DOHH2 (cell line): ENCODE data around the gene PRAMEF12.
"Not testable (repeated sequence)": the region's sequence is repeated elsewhere in the genome, so short reads cannot be mapped to it uniquely, and the experiment has no call there.

Source experiments
- H3F3A ChIP-seq: fragments of 200-600 bp; sonication (generic), shearing (Covaris generic); 2 replicates; pipeline ENCODE4 v1.6.0; 2016; ENCODE audit warnings: antibody characterized with exemption, mild to moderate bottlenecking; ENCODE audit not compliant: control insufficient read depth, insufficient read depth
- H3K27ac ChIP-seq: fragments of 200-600 bp; sonication (generic); 2 replicates; pipeline ENCODE4 v1.5.1; 2014; ENCODE audit warnings: low read depth, mild to moderate bottlenecking, low read length, moderate library complexity
- H3K27me3 ChIP-seq: fragments of 200-600 bp; sonication (generic); 2 replicates; pipeline ENCODE4 v1.6.1; 2014; ENCODE audit warnings: mild to moderate bottlenecking, low read length, mixed read lengths; ENCODE audit not compliant: control insufficient read depth
- H3K36me3 ChIP-seq: fragments of 200-600 bp; sonication (generic); 2 replicates; pipeline ENCODE4 v1.6.1; 2014; ENCODE audit warnings: mild to moderate bottlenecking, low read length, moderate library complexity, mixed read lengths; ENCODE audit not compliant: control insufficient read depth
- H3K4me1 ChIP-seq: fragments of 200-600 bp; sonication (generic); 2 replicates; pipeline ENCODE4 v1.6.1; 2014; ENCODE audit warnings: mild to moderate bottlenecking, low read length, mixed read lengths; ENCODE audit not compliant: control insufficient read depth
- H3K4me2 ChIP-seq: fragments of 200-600 bp; sonication (generic); 2 replicates; pipeline ENCODE4 v1.6.0; 2014; ENCODE audit warnings: mild to moderate bottlenecking, low read length, moderate library complexity
- H3K4me3 ChIP-seq: fragments of 200-600 bp; sonication (generic); 2 replicates; pipeline ENCODE4 v1.5.1; 2014; ENCODE audit warnings: mild to moderate bottlenecking, low read length, mixed read lengths
- H3K79me2 ChIP-seq: fragments of 200-600 bp; sonication (generic); 2 replicates; pipeline ENCODE4 v1.6.1; 2014; ENCODE audit warnings: mild to moderate bottlenecking, low read length, mixed read lengths; ENCODE audit not compliant: control insufficient read depth
- H3K9me2 ChIP-seq: fragments of 200-600 bp; sonication (generic); replicated peaks from 2 replicates; pipeline ENCODE4 v1.6.1; 2014; ENCODE audit warnings: mild to moderate bottlenecking, low read length, mixed read lengths; ENCODE audit not compliant: control insufficient read depth
- H3K9me3 ChIP-seq: fragments of 200-600 bp; sonication (generic); 2 replicates; pipeline ENCODE4 v1.6.1; 2014; ENCODE audit warnings: antibody characterized with exemption, low read length, mixed read lengths; ENCODE audit not compliant: control insufficient read depth, insufficient read depth
- H4K20me1 ChIP-seq: fragments of 200-600 bp; sonication (generic); 2 replicates; pipeline ENCODE4 v1.6.0; 2014; ENCODE audit warnings: low read depth, mild to moderate bottlenecking, antibody characterized with exemption, low read length, moderate library complexity; ENCODE audit not compliant: control insufficient read depth, insufficient read depth
- EZH2phosphoT487 ChIP-seq: fragments of 200-600 bp; sonication (generic); IDR thresholded peaks from 2 replicates; pipeline ENCODE4 v1.6.1; 2017; ENCODE audit warnings: borderline replicate concordance, mild to moderate bottlenecking, antibody characterized with exemption, low read length, moderate library complexity, mixed read lengths
- TF ChIP-seq, protein P1 (sequence below): fragments of 200-600 bp; sonication (generic); IDR thresholded peaks from one replicate; pipeline ENCODE4 v1.5.1; 2014; ENCODE audit warnings: antibody characterized with exemption, mild to moderate bottlenecking, low read depth, low read length; ENCODE audit not compliant: poor library complexity, severe bottlenecking

Gene PRAMEF12

GRCh38 chr1:12783783-12784182, 10.2 kb downstream of the PRAMEF12 start:
- H3K4me2 ChIP-seq, H3K36me3 ChIP-seq, H3K4me3 ChIP-seq, H3K4me1 ChIP-seq, H4K20me1 ChIP-seq, H3F3A ChIP-seq, H3K9me3 ChIP-seq, H3K79me2 ChIP-seq, H3K27me3 ChIP-seq, H3K9me2 ChIP-seq, H3K27ac ChIP-seq: not testable (repeated sequence)
- TF ChIP-seq, protein P1, sequence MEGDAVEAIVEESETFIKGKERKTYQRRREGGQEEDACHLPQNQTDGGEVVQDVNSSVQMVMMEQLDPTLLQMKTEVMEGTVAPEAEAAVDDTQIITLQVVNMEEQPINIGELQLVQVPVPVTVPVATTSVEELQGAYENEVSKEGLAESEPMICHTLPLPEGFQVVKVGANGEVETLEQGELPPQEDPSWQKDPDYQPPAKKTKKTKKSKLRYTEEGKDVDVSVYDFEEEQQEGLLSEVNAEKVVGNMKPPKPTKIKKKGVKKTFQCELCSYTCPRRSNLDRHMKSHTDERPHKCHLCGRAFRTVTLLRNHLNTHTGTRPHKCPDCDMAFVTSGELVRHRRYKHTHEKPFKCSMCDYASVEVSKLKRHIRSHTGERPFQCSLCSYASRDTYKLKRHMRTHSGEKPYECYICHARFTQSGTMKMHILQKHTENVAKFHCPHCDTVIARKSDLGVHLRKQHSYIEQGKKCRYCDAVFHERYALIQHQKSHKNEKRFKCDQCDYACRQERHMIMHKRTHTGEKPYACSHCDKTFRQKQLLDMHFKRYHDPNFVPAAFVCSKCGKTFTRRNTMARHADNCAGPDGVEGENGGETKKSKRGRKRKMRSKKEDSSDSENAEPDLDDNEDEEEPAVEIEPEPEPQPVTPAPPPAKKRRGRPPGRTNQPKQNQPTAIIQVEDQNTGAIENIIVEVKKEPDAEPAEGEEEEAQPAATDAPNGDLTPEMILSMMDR = peak; percentile 25

DNA sequence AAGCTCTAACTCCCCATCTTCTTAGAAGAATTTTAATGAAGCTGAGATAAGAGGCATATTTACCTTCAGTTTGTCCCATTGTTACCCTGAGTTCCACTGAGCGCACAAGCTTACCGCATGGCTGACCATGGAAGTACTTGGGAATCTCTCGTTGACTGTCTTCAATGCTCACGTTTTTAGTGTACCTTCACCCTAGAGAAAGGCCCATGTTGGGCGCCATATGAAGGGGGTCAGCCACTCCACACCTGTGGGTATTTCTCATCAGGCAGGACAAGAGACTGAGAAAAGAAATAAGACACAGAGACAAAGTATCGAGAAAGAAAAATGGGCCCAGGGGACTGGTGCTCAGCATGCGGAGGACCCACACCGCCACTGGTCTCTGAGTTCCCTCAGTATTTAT, 11.2 kb downstream of the PRAMEF12 start:
- H3K4me1 ChIP-seq, H3K9me3 ChIP-seq, H4K20me1 ChIP-seq, H3K36me3 ChIP-seq, H3K79me2 ChIP-seq, H3K9me2 ChIP-seq, H3K4me2 ChIP-seq, H3F3A ChIP-seq, H3K27me3 ChIP-seq, H3K27ac ChIP-seq, H3K4me3 ChIP-seq: not testable (repeated sequence)

- not testable (repeated sequence) for H3F3A ChIP-seq, H4K20me1 ChIP-seq, H3K79me2 ChIP-seq, H3K36me3 ChIP-seq, H3K4me2 ChIP-seq, H3K4me3 ChIP-seq, H3K9me3 ChIP-seq, H3K27me3 ChIP-seq, H3K27ac ChIP-seq, H3K9me2 ChIP-seq, H3K4me1 ChIP-seq
Measured at GRCh38 chr1:12791097-12791496, 17.6 kb downstream of the PRAMEF12 start, which contains the start of gene PRAMEF1. TSS of gene PRAMEF1 (plus strand) at chr1:12791397. CDS start at chr1:12793228, 1,831 bp downstream.

DNA sequence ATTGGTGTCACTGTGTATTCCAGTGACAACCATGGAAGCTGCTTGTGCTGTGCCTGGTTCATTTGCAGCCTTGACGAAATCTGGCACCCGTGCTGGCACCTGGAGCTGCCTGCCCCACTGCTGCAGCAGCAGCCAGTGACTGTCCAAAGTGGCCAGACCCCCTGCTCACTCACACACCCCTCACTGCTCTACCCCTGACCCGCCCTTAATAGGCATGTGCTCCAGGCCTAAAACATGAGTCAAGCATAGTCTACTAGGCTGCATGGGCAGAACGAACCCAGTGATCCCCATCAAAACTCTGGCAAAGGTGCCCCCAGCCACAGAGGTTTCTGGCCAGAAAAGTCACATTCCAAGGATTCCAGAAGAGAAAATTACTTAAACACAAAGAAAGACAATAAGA, 25.4 kb downstream of the PRAMEF12 start:
- H3K4me1 ChIP-seq = no peaks in the 10 kb centered on the region
- H3K27me3 ChIP-seq = peaks cover 5% of the 10 kb centered on the region; the same call in 1 of the 2 replicates
- TF ChIP-seq, protein P1 = no peak
- H3K4me2 ChIP-seq = no peak overlapping the region
- H4K20me1 ChIP-seq = no peaks in the 10 kb centered on the region
- H3K79me2 ChIP-seq = no peaks in the 10 kb centered on the region
- H3K4me3 ChIP-seq = no peak overlapping the region
- H3K9me3 ChIP-seq = no peaks in the 10 kb centered on the region
- H3K9me2 ChIP-seq = no peaks in the 10 kb centered on the region
- no peak overlapping the region for H3K27ac ChIP-seq
- H3K36me3 ChIP-seq = no peaks in the 10 kb centered on the region
- no peaks in the 10 kb centered on the region for H3F3A ChIP-seq

- Histone ChIP-seq H3K9me2 (no peaks in the 10 kb centered on the region), H3K27me3 (peaks cover 5% of the 10 kb centered on the region; the same call in 1 of the 2 replicates), H3K27ac (no peak overlapping the region), H3F3A (no peaks in the 10 kb centered on the region), H3K36me3 (no peaks in the 10 kb centered on the region), H3K4me1 (no peaks in the 10 kb centered on the region), H3K79me2 (no peaks in the 10 kb centered on the region), H3K9me3 (no peaks in the 10 kb centered on the region), H3K4me2 (no peak overlapping the region), H4K20me1 (no peaks in the 10 kb centered on the region), H3K4me3 (no peak overlapping the region)
- TF ChIP-seq, protein P1 = no peak
- no peak for TF ChIP-seq EZH2phosphoT487
Measured at GRCh38 chr1:12799730-12800129, 26.2 kb downstream of the PRAMEF12 start.
